GM19463 (cell line): ENCODE measurements around the gene MCM3.
A peak's percentile ranks its signal among the peaks of the same experiment; 100 is the strongest.

Experiments used
- ATAC-seq: cut with Tn5 transposase; IDR thresholded peaks from one replicate; pipeline ENCODE4 v1.9.1; 2021; ENCODE audit warnings: mild to moderate bottlenecking, moderate library complexity; ENCODE audit not compliant: unreplicated experiment

MCM3 gene

DNA sequence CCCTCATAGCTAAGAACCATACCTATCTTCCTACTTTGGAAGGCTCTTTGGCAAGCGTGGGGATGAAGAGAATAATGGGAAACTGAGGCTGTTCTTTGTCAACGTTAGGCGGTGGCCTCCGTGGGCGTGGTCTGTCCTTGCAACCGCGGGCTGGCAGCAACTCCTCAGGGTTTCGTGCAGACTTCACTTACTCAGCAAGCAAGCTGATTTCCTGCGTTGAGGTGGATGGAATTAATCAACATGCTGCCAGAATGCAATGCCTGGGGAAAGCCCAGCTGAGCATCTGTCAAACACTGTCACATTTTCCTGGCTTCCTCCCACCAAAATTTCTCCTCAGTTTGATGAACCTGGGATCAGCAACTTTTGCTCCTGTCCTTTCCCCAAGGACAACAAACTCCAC, 31.0 kb downstream of the MCM3 start:
- ATAC-seq: no peak

DNA sequence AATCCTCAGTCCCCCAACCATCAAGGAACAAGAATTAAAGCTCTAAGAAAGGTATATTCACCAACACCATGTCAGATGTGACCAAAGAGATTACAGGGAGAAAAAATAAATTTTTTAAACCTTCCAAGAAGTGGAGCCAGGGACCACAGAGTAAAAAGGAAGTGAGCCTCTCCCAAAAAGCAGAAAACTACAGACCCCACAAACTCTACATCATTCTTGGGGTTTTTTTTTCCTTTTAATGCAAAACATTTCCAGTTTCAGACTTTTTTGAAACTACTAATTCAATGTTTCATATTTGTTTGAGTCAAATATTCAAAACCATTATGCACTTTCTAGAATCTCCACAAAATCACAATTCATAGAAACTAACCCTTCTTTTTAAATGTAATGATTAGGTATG, 33.4 kb downstream of the MCM3 start:
- no peak for ATAC-seq

DNA sequence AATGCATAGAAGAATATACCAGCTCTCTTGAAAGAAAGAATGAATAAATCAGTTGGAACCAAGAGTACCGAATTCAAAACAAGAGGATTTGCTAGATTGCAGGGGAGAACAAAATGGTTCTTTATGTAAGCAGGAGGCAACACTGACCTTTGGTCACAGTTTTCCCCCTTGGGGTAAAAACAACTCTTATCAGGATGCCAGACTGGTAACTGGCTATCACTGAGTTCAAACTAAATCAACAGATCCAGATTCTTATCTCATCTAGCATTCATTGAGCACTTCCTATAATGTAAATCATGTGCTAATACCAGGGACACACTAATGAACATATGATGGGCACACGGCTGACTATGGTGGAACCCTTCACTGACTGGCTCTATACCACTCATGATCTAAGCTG, 35.5 kb downstream of the MCM3 start:
- ATAC-seq: no peak

DNA sequence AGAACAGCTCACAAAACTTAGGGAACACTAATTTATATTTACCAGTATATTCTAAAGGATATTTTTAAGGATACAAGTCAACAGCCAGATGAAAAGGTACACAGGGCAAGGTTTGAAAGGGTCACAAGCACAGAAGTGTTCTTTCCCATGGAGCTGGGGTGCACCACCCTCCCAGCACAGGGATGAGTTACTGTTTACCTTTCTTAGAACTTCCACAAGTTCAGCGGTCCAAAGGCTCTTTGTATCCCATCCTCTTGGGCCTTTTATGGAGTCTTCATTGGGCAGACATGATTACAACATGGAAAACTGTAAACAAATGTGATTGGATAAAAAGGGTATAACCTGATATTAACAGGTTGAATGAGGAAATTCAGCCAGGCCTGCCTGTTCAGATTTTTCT, 39.1 kb downstream of the MCM3 start:
- no peak for ATAC-seq

DNA sequence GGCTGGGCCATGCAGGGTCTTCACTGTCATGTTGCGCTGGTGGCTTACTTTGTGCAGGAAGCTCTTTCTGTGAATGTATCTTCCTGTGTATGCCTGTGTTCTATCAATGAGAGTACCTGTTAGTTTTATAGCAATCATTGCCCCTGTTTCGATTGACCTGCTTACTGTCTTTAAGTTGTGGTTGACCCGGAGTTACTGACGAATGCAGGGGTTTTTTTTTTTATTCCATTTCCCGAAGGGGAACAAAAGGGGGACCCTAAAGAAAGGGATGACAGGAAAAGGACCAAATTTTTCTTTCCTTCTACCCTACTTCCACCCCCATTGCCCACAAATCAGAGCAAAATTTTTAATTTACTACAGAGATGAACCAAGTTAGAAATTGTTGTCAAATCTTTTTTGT, 40.1 kb downstream of the MCM3 start, which contains the start of gene IL17F:
Gene IL17F, minus strand, starts transcription at position 101 of the 400 bp plus-strand sequence. Its CDS starts 71 bp downstream, at position 30.
- ATAC-seq: no peak

DNA sequence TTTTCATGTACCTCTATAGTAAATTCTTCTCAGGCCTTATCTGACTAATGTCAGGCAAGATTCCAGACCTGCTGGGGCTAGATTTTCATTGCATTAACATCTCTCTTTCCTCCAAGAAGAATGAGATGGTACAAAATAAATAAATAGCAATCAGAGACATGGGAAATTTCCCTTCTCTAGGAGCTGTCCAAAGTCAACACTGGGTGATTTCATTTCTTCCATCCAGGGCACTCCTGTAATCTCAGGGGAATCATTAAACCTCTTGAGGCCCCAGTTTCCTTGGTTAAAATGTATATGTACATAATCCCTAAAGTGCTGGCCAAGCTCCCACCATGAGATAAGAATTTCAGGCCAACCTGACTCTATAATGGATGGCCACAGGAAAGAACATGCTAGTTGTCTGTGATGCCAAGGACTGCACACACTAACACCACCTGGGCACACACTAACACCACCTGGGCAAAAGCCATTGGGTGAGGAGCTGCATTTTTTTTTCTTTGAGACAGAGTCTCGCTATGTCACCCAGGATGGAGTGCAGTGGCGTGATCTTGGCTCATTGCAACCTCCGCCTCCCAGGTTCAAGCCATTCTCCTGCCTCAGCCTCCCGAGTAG, 41.2 kb downstream of the MCM3 start:
- no peak for ATAC-seq

DNA sequence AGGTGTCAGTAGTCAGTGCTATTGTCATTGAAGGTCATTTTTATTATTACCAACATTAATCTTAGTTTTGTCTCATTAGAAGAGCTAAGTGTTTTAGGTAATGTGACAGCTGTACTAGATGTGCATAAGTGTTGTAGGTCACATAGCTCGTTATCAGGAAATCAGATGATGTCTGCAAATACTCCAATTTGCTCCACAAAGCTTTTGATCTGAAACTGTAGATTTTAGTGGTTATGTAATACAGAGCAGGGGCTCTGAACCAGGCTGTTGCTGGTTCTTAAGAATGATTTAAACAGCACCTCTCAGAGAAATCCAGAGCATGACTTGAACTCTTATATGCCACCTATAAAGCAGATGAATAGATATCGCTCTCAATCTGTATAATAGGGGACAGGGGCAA, 42.7 kb downstream of the MCM3 start:
- ATAC-seq: no peak

DNA sequence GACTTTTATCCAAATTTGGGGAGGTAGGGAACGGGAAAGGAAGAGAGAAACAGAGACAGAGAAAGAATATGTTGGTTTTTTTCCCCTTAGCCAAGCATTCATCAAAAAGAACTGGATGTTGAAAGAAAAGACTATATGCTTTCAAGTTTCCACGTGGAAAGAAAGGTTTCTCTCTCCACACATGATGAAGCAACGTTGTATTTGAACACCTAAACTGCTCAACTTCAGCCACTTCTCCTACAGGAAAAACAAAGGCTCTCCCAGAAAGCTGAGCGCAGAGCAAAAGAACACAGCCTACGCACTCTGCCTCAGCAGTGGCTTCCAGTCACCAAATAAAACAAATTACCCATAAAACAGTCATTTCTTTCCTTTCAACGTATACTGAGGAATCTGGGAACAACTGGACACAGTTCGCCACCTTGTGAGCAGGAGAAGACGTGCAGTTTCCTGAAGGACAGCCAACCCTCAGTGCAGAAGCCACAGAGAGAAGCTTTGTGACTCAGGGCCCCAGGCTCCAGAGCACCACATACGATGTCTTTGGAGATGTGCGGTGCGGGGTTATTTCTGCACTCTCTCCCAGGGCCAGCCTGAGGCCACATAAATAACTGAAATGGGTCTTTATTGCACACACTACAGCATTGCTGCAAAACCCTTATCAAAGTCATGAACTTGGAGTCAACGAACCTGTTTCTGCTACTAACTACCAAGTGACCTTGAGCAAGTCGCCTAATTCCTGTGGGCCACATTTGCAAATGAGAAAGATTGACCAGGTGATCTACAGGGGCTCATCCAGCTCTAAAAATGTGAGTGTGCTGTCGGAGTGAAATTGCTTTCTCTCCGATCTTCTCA, 50.3 kb downstream of the MCM3 start:
- ATAC-seq: peak; percentile 82

DNA sequence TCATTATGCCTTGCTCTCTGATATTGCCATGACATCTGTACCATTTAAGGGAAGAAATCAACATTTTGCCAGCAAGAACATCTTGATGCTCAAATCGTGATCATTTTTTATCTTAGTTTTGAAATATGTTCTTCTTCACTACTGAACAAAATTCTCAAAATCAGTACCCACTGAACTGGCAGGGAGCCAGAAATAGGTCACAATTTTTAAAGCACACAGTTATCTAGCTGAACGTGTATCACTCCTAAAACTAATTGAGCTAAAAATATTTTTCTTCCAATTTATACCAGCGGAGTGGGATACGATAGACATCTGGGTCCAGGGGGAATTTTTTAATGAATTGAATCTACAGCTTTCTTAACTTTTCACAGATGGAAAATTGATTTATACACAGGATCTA, 51.5 kb downstream of the MCM3 start:
- ATAC-seq: no peak

DNA sequence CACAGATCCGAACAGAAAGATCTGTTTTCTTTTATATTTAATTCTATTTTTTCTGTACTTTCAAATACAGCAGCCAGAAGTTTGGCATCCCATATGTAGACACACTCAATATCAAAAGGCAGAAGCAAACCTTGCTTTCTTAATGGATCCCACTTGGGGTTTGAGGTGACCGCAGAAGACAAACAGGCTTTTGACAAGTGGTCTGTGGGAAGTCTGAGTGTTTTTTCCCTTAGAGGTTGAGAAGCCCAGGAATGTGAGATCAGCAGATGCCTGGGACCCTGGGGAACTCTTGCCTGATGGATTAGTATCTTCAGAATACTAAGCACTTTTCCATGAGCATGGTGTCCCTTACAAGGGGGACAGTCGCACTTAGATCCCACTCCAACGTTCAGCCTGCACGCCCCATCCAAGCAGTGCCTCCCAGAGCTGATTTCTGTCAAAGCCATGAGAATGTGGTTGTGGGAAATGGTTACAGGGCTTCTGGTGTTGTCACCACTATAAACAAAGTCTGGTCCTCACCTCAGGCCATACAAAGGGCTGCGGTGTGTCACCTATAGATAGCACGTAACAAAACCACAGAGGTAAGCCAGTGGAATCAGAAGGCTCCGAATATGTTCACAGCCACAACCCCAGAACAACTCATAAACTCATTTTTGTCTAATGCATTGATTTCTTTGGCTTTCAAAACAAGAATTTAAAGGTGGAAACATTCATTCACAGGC, 53.0 kb downstream of the MCM3 start:
- ATAC-seq: no peak

DNA sequence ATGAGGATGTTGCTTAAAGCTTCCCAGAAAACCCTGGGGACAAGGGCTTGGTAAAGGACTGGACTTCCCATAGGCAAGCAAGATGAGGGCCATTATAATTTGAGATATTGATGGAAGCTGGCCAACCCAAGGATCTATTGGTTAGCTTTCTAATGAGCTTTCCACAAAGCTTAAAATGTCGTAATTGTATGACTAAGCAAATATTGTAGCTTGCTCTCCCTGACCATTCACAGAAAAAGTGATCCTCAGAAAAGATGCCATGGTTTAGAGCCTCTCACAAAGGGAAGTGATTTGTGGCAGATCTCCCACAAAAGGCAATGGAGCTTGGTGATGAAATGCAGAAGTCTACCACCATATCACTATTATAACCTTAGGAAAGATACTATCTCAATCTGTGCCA, 53.9 kb downstream of the MCM3 start:
- ATAC-seq: no peak

DNA sequence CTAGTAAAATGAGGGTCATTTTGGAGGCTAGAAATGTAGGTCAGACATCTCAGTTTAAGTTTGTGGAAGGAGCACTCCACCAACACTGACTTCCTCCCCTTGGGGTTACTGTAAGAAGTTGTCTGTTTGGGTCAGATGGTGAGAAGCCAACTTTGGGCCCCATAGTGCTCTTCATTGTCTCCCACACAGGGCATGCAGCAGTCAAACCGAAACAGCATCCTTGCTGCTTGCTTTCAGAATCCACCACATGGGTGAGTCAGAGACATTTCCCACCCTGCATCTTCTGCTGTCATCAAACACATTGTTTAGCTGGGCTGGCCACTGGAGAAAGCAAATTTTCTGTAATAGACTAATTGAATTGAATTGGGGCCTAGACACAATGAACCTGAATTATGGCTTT, 57.0 kb downstream of the MCM3 start:
- peak; percentile 100 for ATAC-seq

DNA sequence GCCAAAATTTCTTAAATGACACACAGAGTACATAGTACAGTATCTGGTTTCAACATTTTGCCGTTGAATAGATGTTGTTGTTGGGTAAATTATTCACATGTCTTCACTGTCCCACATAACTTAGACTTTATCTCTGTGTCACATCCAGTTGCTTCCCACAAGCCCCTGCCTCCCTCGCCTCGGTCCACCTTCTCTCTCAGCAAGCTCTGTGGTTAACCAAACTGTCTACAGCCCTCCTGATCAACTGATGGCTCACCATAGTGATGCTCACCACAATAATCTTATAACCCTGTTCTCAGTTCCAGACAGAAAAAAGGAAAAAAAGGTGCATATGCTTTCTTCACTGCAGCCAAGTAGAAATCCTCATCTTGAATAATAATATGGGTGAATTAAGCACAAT, 63.2 kb downstream of the MCM3 start:
- ATAC-seq: peak; percentile 80

DNA sequence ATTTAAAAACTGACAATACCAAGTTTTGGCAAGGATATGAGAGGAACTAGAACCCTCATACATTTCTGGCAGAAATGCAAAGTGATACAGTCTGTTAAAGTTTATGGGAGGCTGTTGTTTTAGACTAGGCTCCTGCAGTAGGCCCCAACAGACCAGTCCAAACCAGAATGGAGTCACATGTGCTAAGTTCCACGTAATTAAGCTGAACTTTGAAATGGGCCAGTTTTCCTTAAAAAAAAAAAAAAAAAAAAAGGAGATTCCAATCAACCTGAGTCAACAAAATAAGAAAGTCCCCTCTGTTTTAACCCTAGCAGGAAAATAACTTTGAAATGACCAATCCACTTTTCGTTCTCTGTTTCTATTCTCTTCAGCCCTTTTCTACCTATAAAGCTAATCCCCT, 66.8 kb downstream of the MCM3 start:
- ATAC-seq: no peak

DNA sequence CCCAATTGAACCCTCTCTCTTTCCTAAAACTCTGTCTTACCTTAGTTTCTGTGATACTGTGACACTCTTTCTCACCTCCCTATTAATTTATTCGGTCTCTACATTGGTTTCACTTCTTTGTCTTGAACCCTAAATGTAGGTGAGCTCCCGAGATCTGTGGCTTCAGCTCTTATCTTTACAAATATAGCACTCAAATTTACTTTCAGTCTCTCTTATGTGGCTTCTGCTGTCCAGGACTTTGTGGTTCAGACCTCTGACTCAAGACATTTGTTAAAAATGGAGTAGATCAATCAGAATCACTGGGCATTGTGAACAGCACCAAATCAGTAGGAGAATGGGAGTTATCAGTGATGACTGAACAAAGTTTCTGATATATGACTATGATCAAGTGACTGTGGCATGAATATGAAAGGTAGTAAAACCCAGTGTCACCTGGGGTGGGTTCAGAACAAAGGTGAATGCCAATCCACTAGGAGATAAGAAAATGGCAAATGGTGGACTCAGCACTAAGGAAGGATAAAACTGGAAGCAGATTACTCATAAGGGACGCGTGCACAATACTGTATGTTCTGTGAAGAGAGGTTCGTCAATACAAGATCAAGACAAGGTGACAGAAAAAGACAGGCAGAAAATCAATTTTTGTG, 67.5 kb downstream of the MCM3 start:
- no peak for ATAC-seq

DNA sequence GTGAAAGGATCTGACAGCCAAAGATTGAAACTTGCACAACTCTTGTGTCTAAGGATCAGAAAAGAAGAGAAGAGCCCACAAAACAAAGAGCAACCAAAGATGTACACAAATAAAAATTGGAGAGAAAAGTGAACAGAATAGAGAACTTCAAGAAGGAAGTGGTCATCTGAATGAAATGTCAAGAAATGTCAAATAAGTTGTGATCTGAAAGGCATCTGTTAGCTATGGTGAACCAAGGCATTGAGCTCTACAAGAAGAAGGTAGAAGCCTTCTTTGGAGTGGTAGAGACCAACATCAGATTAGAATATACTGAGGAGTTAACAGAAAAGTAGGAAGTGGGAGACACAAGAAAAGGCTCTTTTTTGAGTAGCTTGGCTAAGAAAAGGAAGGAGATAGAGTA, 68.8 kb downstream of the MCM3 start:
- ATAC-seq: no peak
